Stimulated activated CD4-positive, alpha-beta T cell treated with anti-CD3 and anti-CD28 coated beads, Interleukin-2, amount 100 ng/mL, for 4 hours (primary cell): ENCODE data around the gene NAXE.
"Not testable (repeated sequence)": the region's sequence is repeated elsewhere in the genome, so short reads cannot be mapped to it uniquely, and the experiment has no call there.

ENCODE experiments used
- DNase-seq: peaks from one replicate; pipeline ENCODE4 v3.0.0-alpha.2; 2020; ENCODE audit warnings: low read depth

The NAXE gene

DNA sequence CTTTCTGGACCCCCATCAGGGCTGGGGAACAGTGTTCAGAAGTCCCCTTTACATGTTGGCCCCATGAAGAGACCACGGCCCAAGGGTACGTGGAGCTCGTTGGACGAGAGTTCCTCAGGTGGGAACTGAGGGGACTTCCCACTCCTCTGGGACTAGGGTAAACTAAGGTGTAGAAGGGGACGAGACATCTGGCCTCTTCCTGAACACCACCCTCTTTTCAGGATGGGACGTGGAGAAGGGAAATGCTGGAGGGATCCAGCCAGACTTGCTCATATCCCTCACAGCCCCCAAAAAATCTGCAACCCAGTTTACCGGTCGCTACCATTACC is 2.0 kb downstream of the NAXE start:
- no peak for DNase-seq

DNA sequence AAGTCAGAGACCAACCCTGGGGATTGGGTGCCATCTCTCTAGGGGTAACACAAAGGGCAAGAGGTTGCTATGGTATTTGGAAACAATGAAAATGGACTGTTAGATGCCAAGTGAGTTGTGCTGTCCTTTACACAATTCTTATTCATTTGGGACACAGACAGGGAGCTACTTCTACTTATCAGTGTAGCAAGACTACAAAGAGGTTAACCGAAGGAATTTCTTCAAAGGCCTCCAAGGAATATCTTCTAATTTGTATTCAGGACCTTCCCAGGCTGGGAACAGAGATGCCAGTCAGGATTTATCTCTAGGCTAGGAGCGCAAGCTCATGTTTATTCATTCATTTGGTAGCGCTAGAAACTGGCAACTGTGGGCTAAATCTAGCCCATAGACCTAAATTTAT is 2.6 kb downstream of the NAXE start:
- no peak for DNase-seq

DNA sequence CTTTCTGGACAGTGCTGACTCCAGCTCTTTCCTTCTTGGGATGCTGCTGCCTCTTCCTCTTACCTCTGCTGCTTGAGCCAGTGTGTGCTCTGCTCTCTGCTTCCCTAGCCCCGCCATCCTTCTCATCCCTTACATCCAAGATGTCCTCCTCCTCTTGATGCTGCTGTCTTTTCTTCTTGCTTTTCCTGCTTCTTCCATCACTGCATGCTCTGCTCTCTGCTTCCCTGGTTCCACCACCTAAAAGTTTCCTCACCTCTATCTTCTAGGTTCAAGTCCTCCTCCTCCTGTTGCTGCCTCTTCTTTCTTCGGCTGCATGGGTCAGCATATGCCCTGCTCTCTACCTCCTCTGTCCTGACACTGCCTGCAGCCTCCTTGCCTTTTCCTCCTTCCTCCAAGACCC is 3.4 kb downstream of the NAXE start:
- no peak for DNase-seq

DNA sequence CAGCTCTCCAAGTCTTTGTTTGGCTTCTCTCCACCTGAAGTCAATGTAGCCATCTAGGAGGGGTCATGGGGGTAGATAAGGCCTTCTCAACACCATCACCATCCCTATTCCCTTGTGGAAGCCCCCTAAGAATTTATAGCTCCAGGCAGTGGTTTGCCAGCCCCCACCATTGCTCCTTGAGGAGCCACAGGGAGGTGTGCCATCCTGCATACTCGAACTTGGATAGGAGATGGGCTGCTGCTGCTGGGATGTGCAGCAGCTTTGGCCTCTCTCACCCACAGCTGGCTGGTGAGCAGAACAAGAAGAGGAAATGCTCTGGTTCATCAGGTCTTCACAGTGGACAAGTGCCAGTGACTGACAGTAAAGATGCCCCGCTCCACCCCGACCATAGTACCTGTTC is 4.8 kb downstream of the NAXE start:
- no peak for DNase-seq

DNA sequence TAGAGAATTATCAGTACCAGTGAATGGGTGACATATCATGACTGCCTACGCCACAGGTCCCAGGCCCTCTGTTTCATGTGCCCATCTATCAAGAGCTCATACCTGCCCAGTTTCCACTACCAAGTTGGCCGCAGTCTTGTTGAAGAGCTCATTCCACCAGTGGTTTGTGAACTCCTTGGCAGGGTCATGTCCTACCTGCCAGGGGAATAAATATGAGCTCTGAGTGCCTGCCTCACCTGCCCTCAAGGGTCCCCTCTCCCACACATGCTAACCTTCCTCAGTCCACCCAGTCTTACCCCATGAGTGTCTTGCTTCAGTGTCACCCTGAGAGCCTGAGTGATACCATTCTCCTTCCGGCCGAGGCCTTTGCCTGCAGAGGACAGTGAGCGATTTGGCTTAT is 6.5 kb downstream of the NAXE start:
- DNase-seq, result no peak

DNA sequence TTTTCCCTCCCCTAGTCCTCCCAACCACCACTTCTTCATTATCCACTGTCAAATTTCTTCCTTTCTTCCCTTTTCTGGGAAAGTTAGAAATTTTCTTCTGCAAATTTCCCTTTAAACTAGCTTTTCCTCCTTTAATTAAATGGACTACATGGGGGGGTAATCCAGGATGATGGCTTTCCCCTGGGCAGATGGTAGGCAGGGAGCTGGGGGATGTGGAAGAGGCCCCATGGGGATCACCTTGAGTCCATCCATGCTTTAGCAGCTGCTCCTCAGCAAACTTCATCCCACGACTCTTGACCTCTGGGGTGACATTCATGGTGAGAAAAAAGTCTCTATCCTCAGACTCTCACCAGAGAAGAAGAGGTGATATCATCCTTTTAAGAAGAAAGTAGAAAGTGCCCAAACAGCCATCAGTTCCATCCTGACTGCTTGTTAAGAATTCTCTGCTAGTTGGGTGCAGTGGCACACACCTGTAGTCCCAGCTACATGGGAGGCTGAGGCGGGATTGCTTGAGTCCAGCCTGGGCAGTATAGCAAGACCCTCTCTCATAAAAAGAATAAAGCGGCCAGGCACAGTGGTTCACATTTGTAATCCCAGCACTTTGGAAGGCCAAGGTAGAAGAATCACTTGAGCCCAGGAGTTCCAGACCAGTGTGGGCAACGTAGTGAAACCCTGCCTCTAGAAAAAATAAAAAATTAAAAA is 7.3 kb downstream of the NAXE start:
- no peak for DNase-seq

DNA sequence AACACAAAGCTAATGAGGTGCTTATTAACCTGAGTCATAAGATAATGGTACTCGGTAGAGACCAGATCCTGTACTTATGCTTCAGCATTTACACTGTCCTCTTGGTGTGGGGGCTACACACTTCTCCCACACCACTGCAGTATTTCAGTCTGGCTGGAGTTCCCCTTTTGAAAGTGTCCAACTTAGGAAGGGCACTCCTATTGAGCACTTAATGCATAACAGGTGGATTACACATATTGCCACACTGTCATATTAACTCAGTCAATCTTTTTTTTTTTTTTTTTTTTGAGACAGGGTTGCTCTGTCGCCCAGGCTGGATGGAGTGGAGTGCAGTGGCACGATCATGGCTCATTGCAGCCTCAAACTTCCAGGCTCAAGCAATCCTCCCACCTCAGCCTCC is 8.2 kb downstream of the NAXE start:
- no peak for DNase-seq

DNA sequence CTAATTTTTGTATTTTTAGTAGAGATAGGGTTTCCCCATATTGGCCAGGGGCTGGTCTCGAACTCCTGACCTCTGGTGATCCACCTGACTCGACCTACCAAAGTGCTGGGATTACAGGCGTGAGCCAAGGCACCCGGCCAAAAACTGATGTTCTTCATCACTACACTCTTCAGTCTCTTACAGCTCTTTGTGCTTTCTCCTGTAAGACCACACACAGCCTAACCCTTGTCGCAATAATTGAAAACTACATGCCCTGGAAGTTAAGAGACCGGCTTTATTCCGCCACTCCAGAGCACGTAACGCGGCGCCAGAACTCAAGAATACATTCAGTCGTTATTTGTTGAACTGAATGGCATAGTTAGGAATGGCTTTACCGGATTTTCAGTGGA is 9.2 kb downstream of the NAXE start:
- no peak for DNase-seq

DNA sequence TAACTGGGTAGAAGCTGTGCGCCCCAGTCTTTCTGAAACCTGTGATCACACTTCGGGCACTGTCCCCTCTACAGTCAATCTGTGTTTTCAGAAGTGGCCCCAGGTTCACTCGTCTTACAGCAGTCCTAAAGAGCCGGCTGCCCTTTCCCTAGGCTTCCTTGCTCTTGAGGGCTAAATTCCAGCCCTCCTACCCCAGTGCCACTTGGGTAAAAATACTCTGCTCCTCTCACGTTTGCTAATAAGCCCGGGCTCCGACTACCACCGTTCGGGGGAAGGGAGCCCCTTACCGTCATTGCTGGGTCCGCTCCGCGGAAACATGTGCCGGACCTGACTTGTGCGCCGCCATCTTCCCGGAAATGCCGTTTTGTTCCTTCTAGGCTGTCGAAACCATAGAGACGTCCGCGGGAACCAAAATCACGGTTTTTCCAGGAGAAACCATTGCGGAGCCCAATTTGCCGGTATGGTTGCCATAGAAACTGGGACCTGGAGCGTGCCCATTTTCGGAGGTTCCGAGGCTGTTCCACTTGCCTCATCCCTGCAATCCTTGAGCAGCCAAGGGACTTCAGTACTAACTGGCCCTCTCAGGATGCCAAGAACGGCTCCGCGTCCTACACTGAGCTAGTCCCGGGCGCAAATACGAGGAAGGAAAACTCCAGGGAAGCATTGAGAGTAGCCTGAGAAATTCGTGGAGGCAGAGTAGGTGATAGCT is 9.7 kb downstream of the NAXE start, which contains the start of gene GPATCH4:
TSS of gene GPATCH4 (minus strand) at position 358 of the 709 bp plus-strand sequence.
- peak; percentile 70 for DNase-seq

DNA sequence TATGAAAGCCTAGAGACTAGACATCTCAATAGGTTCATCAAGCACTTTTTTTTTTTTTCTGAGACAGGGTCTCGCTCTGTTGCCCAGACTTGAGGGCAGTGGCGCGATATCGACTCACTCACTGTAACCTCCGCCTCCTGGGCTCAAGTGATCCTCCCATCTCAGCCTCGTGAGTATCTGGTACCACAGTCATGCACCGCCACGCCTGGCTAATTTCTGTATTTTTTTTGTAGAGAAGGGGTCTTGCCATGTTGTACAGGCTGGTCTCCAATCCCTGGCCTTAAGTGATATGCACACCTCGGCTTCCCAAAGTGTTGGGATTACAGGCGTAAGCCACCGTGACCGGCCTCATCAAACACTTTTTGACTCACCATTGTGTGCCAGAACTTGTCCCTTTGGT is 10.3 kb downstream of the NAXE start:
- no peak for DNase-seq

DNA sequence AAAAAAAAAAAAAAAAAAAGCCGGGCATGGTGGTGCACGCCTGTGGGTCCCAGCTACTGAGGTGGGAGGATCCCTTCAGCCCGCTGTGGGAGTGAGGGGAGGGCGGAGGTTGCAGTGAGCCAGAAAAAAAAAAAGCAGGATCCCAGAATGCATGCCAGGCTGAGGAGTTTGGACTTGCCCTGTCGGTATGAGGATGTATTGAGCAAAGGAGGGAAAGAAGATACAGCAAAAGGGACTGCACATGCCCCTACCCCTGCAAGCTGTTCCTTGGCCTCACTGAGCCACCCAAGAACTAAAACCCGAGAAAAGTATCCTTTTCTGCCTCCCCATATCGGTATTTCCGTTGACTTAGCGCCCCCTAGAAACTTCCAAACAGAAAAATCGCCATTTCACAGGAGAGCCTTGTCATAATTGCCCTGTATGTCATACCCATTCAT is 11.0 kb downstream of the NAXE start:
- DNase-seq, result no peak

DNA sequence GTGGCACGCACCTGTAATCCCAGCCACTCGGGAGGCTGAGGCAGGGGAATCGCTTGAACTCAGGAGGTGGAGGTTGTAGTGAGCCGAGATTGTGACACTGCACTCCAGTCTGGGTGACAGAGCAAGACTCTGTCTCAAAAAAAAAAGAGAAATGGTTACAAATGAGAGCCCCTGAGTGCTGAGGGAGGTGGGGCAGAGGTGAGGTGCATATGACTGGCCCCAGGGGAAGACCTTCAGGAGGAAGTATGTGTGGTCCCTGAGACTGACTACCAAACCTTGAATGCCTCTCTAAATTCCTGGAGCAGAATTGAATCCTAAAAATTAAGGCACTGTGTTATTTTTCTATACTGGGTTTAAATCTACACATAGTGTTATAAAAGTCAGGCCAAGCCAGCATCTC is 15.8 kb downstream of the NAXE start:
- not testable (repeated sequence) for DNase-seq

DNA sequence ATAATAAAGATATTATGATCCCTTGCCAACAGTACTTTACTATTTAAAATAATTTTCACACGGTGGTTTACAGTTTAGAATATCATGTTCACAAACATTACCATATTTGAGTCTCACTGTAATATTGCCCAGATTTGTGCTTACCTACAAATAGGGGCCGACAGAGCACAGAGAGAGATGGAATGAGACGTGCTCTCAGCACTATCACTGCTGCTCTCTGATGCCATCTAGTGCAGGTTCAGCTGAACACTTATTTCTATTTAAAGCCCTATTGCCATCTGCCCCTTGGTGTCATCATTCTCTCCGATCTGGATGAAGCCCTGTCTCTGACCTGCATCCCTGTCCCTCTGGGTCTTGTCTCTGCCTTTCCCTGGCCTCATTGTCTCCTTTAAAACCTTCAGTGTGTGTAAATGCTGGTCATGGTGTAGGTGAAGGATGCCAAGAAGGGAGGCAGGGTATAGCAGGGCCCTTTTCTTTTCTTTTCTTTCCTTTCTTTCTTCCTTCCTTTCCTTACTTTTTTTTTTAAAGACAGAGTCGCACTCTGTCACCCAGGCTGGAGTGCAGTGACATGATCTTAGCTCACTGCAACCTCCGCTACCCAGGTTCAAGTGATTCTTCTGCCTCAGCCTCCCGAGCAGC is 16.6 kb downstream of the NAXE start:
- DNase-seq, result peak; percentile 52

DNA sequence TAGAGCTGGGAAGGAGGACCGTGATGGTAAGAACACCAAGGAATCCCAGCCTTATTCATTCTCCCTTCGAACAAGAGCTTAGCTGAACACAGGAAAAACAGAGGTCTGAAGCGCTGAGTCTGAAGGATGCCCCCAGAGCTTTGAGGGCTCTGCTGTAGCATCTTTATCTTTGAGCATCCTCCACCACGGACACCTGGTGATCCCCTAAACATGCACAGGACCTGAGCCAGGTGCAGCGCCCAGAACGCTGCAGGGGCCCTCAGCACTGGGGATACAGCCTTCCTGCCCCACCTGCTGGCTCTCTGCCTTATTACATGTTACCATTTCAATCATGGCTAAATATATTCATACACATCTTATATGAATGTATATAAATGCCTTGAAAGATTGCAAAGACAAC is 17.4 kb downstream of the NAXE start:
- DNase-seq, result peak; percentile 45

DNA sequence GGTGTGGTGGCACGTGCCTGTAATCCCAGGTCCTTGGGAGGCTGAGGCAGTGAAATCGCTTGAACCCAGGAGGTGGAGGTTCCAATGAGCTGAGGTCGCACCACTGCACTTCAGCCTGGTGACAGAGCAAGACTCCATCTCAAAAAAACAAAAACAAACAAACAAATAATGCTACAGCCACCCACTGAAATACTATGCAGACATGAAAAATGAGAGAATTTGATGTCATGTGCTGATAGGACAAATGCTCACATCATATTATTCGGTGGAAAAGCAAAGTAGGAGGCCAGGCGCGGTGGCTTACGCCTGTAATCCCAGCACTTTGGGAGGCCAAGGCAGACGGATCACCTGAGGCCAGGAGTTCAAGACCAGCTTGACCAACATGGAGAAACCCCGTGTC is 18.5 kb downstream of the NAXE start:
- DNase-seq, result not testable (repeated sequence)

DNA sequence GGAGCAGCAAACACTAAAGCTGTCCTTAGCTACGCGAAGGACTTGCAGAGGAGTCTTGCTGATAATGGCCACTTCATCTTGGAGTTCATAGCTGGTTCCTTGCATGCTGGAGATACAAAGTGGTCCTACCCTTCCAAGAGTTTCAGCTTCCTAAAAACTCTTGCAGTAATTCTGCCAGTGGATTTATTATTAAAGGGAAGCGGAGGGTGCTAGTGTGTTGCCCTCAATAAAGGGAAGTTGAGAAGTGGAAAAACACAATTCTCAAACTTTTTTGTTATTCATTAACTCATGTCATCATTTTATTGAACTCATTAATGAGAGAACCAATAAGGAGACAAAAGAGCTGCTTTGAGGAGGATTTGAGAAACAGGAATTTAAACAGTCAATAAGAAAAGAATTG is 21.1 kb downstream of the NAXE start:
- no peak for DNase-seq

DNA sequence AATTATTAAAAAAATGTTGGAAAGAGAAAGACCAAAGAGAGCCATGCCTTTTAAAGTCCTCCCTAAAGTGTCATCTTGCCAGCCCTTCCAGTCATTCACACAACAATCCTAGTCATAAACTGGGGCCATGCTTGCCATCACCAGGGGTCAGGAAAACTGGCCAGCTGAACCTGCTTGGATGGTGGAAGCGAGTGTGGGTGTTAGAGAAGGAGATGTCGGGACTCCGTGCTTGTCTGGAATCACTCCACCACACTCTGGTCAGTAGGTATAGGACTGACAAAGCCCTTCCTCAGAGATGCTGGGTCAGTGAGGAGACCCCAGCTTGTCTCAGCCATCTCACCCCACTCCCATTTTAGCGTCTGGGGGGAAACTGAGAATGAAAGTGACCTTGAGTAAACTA is 24.4 kb downstream of the NAXE start:
- no peak for DNase-seq

DNA sequence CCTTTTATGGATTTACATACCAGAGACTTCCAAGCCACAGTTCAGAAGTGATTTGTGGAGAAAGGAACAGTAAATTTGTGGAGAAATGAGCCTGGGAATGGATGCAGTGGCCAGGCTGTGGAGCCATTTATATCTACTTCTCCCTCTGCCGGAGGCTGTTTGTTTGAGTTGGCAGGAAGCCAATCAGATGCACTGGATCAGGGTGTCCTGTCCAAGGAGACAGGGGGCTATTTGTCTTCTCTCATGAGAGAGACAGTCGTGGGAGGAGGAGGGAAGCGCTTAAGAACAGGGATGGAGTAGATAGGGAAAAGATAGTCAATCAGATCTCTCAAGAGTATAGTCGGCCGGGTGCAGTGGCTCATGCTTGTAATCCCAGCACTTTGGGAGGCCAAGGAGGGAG is 24.9 kb downstream of the NAXE start:
- no peak for DNase-seq

DNA sequence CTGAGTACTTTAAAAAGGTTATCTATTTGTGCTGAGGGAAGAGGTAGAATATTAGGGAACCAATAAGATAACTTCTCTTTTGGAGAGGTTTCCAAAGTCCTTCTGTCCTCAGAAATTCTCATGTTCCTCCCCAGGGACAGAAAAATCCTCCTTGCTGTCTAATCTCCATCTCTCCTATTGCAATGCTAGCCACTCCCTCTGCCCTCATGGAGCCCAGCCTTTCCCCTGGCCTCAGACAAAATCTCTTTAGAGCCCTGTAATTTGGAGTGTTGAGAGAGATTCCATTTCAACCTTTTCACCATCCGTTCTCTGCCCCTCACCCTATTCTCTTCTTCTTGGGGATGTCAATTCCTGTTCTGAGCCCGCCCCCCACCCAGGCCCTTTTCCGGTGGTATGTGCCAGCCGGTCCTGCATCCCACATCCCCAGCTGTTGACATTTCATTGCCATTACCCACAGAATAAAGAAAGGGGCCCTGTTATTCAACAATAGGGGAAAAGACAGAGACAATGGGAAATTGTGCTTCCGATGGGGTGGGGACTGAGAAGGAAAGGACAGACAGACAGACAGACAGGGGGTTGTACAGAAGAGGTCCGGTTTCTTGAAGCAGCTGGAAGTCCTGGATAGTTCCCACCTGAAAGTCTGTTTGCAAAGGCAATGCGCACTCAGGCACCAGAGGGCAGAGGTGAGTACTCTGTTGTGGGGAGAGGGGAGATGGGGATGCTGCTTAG is 27.4 kb downstream of the NAXE start, which contains the start of gene HAPLN2:
TSS of gene HAPLN2 (plus strand) at position 563 of the 729 bp plus-strand sequence. CDS start 4,076 bp downstream, outside the sequence.
- DNase-seq, result no peak

DNA sequence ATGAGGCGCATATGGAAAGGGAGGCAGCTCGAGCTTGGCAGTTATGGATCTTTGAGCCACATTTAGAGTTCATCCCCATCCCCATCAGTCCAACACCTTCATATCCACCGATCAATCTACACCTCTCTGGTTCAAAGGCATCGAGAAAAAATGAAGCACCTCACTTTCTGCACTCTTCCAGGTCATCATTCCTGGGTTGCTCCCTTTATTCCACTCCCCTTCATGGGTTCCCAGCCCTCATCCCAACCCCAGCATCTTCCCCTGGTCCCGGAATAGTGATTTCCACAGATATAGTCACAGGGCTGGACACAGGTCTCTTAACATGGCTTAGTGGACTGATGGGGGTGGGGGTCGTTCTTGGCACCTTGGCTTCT is 28.0 kb downstream of the NAXE start:
- no peak for DNase-seq

DNA sequence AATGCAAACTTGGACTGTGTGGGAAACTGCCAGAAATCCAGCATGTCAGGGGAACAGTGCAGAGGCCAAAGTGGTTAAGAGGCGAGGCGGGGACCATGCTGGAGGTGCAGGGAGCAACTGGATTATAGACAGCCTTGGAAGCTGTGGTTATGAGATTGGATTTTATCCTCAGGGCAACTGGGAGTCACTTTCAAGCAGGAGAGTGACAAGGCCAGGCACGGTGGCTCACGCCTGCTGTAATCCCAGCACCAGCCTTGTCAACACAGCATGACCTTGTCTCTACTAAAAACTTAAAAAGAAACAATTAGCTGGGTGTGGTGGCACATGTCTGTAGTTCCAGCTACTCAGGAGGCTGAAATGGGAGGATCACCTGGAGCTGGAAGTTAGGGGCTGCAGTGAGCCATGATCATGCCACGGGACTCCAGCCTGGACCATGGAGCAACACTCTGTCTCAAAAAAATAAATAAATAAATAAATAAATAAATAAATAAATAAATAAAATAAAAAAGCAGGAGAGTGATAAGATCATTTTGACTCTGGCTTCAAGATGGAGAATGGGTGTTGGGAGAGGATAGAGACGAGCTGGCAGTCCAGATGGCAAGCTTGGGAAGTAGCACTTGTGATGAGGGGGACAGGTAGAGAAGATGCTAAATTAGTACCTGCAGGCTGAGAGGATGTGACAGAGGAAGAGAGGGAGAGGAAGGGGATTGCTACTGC is 31.2 kb downstream of the NAXE start:
- DNase-seq, result no peak
